ENCODE measurements around the gene PPP2R2C.

The PPP2R2C gene

GRCh38 chr4:6493658-6494304 is 21.4 kb upstream of the PPP2R2C start:
- no peak for DNase-seq

GRCh38 chr4:6492861-6493657 is 20.6 kb upstream of the PPP2R2C start:
- no peak for DNase-seq

GRCh38 chr4:6492027-6492590 is 19.7 kb upstream of the PPP2R2C start:
- DNase-seq, result no peak

- no peak for DNase-seq
Observed at GRCh38 chr4:6491235-6491634, 18.8 kb upstream of the PPP2R2C start.

- no peak for DNase-seq
Observed at GRCh38 chr4:6489927-6490326, 17.5 kb upstream of the PPP2R2C start.

- DNase-seq, result no peak
Observed at GRCh38 chr4:6487466-6487865, 15.1 kb upstream of the PPP2R2C start.

- no peak for DNase-seq
Observed at GRCh38 chr4:6480534-6481088, 8.2 kb upstream of the PPP2R2C start.

GRCh38 chr4:6478546-6479220 is 6.3 kb upstream of the PPP2R2C start:
- no peak for DNase-seq

- no peak for DNase-seq
Observed at GRCh38 chr4:6476893-6477292, 4.5 kb upstream of the PPP2R2C start.

- DNase-seq, result no peak
Observed at GRCh38 chr4:6475492-6476020, 3.1 kb upstream of the PPP2R2C start.

- DNase-seq, result no peak
Observed at GRCh38 chr4:6474705-6475457, 2.5 kb upstream of the PPP2R2C start.

- no peak for DNase-seq
Observed at GRCh38 chr4:6474053-6474568, 1.7 kb upstream of the PPP2R2C start.

GRCh38 chr4:6473264-6474052 is 1.0 kb upstream of the PPP2R2C start:
- no peak for DNase-seq

- no peak for DNase-seq
Observed at GRCh38 chr4:6472008-6472386, 417 bp downstream of the PPP2R2C start.

- no peak for DNase-seq
Observed at GRCh38 chr4:6471307-6472007, 957 bp downstream of the PPP2R2C start.

GRCh38 chr4:6470502-6471306 is 1.7 kb downstream of the PPP2R2C start:
- DNase-seq, result no peak

- DNase-seq, result no peak
Observed at GRCh38 chr4:6469898-6470501, 2.4 kb downstream of the PPP2R2C start.

GRCh38 chr4:6469144-6469543 is 3.3 kb downstream of the PPP2R2C start:
- DNase-seq, result no peak

GRCh38 chr4:6468376-6468775 is 4.0 kb downstream of the PPP2R2C start:
- DNase-seq, result no peak

All from NCI-H1694 (cell line).